GM21717 (cell line): Measurements from ENCODE around the gene TAT.
"Not testable (repeated sequence)": the region's sequence is repeated elsewhere in the genome, so short reads cannot be mapped to it uniquely, and the experiment has no call there.

ENCODE experiments used
- ATAC-seq: cut with Tn5 transposase; IDR thresholded peaks from one replicate; pipeline ENCODE4 v1.9.1; 2021; ENCODE audit warnings: mild to moderate bottlenecking, moderate library complexity; ENCODE audit not compliant: unreplicated experiment

The TAT gene

GRCh38 chr16:71576971-71577370, at the start of gene TAT:
TSS of gene TAT (minus strand) at chr16:71577092. CDS start at chr16:71576415, 677 bp downstream.
- no peak for ATAC-seq

- no peak for ATAC-seq
Measured at GRCh38 chr16:71626018-71626857, 49.3 kb upstream of the TAT start, which contains the start of gene MARVELD3. TSS of gene MARVELD3 (plus strand) at chr16:71626184. CDS start at chr16:71626230, 46 bp downstream.

DNA sequence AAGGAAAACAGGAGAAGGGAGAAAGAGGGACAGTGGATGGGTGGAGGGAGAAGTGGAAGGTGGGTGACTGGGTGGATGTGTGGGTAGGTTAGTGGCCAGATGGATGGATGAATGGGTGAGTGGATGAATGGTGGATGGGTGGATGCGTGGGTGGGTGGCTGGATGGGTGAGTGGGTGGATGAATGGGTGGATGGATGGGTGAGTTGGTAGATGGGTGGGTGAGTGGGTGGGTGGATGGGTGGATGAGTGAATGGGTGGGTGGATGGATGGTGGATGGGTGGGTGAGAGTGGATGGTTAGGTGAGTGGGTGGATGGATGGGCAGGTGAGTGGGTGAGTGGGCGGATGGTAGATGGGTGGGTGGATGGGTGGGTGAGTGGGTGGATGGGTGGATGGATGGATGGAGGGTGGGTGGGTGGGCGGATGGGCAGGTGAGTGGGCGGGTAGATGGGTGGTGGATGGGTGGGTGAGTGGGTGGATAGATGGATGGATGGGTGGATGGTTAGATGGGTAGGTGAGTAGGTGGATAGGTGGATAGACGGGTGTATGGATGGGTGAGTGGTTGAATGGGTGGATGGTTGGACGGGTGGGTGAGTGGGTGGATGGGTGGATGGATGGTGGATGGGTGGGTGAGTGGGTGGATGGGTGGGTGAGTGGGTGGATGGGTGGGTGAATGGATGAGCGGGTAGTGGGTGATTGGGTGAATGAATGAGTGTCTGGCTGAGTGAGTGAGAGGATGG, 48.4 kb upstream of the TAT start:
- no peak for ATAC-seq

GRCh38 chr16:71623597-71623996, 46.7 kb upstream of the TAT start:
- ATAC-seq: no peak

GRCh38 chr16:71622088-71622487, 45.2 kb upstream of the TAT start:
- ATAC-seq: no peak

GRCh38 chr16:71618429-71618828, 41.5 kb upstream of the TAT start:
- ATAC-seq: no peak

DNA sequence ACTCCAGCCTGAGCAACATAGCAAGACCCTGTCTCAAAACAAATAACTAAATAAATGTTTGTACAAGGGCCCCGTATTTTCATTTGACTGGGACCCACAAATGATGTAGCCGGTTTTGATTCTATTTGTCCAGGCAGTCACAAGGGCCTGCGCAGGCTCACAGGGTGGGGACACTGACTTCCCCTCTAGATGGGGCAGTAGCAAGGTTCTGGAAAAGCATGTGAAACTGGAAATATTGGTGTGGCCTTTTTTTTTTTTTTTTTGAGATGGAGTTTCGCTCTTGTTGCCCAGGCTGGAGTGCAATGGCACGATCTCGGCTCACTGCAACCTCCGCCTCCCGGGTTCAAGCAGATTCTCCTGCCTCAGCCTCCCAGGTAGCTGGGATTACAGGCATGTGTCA, 38.1 kb upstream of the TAT start:
- ATAC-seq: not testable (repeated sequence)

DNA sequence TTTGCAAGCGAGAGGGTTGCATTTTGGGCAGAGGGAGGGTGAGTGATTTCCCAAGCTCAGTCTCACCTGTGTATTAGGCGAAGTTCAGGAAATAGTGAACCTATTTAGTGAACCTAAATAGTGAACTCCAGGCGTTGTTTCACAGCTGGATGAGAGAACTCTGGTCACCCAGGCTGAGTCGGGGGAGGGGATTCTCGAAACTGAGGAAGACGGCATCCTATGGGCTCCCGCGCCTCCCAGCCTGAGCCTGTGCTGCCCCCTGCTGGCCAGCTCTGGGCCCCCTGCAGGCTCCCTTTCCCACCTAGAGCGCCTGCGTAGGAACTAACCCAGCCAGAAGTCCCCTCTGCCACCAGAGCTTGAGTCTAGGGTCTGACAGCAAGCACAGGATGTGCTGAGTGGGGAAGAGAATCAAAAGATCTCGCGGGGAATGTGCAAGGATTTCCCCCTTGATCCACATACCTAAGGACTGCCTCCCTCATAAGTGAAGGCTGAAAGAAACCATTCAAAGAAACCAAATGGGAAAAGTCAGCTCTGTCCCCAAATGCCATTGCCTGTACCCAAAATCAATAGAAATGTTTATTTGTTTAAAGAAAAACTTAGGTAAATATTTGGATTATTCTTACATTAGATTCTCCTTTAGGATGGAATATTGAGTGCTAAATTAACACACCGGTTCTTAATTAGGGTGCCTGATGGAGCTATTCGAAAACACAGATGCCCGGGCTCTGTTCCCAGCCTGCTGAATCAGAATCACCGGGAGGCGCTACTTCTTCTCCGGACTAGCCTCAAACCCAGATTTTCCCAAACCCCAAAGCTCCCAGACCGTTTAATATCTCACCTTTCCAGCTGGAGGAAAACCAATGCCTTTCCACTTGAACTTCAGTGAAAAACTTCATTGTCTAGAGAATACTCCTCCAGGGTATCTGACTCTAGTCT, 34.3 kb upstream of the TAT start:
- ATAC-seq: no peak

- no peak for ATAC-seq
Measured at GRCh38 chr16:71610447-71610846, 33.6 kb upstream of the TAT start.

- ATAC-seq: no peak
Measured at GRCh38 chr16:71609066-71609465, 32.2 kb upstream of the TAT start.

DNA sequence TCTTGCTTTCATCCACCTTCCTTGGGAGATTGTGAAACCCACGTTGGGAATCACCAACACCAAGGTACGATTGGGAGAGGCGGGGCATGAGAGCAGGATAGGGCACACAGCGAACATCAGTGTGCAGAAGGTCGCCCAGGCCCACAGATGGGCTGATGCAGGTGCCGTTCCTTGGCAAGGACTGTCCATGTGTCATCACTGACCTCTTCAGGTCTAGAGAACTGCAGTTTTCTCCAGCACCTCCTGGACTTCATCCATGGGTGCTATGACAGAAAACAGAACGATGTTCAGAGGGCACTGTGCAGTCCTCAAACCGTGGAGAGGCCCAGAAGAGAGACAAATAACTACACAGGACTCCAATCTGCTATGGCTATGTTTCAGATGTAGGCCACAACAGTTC, 23.9 kb upstream of the TAT start:
- ATAC-seq: no peak

DNA sequence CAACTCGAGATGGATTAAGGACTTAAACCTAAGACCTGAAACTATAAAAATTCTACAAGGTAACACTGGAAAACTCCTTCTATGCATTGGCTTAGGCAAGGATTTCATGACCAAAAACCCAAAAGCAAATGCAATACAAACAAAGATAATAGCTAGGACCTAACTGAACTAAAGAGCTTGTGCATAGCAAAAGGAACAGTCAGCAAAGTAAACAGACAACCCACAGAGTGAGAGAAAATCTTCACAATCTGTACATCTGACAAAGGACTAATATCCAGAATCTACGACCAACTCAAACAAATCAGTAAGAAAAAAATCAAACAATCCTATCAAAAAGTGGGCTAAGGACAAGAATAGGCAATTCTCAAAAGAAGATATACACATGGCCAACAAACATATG, 21.5 kb upstream of the TAT start:
- ATAC-seq: not testable (repeated sequence)

DNA sequence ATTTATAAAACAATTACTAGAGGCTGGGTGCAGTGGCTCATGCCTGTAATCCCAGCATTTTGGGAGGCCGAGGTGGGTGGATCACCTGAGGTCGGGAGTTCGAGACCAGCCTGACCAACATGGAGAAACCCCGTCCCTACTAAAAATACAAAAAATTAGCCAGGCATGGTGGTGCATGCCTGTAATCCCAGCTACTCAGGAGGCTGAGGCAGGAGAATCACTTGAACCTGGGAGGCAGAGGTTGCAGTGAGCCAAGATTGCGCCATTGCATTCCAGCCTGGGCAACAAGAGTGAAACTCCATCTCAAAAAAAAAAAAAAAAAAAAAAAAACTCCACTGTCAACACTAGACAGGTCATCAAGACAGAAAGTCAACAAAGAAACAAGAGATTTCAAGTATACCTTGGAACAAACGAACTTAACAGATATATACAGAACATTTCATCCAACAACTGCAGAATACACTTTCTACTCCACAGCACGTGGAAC, 18.5 kb upstream of the TAT start:
- not testable (repeated sequence) for ATAC-seq

DNA sequence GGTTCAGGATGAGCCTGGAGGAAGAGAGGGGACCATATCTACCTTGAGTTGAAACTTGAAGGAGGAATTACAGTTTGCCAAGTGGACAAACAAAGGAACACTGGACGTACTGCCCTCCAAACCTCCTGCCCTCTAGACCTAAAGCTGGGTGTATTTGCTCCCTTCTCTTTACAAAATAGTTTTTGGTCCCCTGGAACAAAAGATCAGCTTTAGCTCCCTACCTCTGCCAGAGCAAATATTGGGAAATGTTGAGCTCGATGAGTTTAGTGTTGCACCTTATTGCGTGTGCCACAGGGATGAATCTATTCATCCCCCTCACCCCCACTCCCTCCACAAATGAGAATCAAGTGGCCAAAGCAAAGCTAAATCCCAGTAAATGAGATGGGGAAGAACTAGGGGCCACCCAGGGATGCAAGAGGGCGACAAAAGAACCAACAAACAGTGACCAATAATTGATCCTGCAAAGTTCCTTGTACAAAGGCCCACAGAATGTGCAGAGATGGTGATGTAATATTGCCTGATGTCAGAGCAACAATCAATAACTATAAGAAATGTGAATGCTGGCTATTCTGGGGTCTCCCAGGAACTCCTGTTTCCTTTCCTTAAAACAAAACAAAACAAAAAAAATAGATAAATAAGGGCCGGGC, 17.2 kb upstream of the TAT start:
- ATAC-seq: no peak

- ATAC-seq: no peak
Measured at GRCh38 chr16:71593048-71593999, 16.4 kb upstream of the TAT start.

- ATAC-seq: no peak
Measured at GRCh38 chr16:71591917-71592316, 15.0 kb upstream of the TAT start.

DNA sequence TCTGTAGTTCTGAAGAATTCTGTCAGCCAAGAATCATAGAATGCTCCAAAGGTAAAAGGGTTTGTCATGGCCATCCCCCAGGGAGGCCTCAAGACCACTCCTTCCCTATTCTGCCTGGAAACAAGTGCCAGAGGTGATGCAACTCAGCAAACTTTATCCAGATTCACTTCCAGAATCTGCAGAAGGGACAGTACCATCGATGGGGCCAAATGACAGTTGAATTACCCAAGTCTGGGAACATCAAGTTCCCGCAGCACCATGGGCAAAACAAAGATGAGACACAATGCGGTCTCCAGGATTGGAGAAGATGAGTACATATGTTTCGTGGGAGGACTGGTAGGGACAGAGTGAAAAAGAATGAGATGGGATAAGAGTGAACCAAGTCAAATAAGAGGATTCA, 13.7 kb upstream of the TAT start:
- ATAC-seq: no peak

GRCh38 chr16:71590071-71590470, 13.2 kb upstream of the TAT start:
- not testable (repeated sequence) for ATAC-seq

- ATAC-seq: not testable (repeated sequence)
Measured at GRCh38 chr16:71589334-71589733, 12.4 kb upstream of the TAT start.
